CD14-positive monocyte (primary cell): ENCODE results near the gene MICU2. TPM values are rescaled to one million over a fixed set of nuclear protein-coding genes. Genes with fewer than 3 reads are reported as not detected.

ENCODE experiments used
- DNase-seq, 3 donors: peaks; one replicate each; pipeline ENCODE4 v3.0.0-alpha.2; 2011 to 2022
- H2AFZ ChIP-seq: 2 replicates; pipeline ENCODE4 v1.6.0; 2012; ENCODE audit warnings: mild to moderate bottlenecking, low read depth, low read length, inconsistent platforms; ENCODE audit not compliant: insufficient read depth, poor library complexity, severe bottlenecking
- H3K27ac ChIP-seq, 2 donors: 1 replicate in 1 of 2; 2 replicates in 1 of 2; pipeline ENCODE4 v1.5.1; 2012 to 2013; ENCODE audit warnings: low read length in 2 of 2, control low read depth in 1 of 2, inconsistent platforms in 1 of 2, low read depth in 1 of 2, mild to moderate bottlenecking in 1 of 2
- H3K27me3 ChIP-seq, 2 donors: one replicate each; pipeline versions ENCODE4 v1.6.0 to v1.6.1; 2011 to 2013; ENCODE audit warnings: low read length in 2 of 2; ENCODE audit not compliant: control insufficient read depth in 2 of 2, insufficient read depth in 2 of 2
- H3K36me3 ChIP-seq, 2 donors: replicated peaks in 1 of 2; 1 replicate in 1 of 2; 2 replicates in 1 of 2; pipeline versions ENCODE4 v1.5.1 to v1.6.1; 2012 to 2013; ENCODE audit warnings: low read length in 2 of 2, control low read depth in 1 of 2, inconsistent platforms in 1 of 2, mild to moderate bottlenecking in 1 of 2; ENCODE audit not compliant: insufficient read depth in 2 of 2, control insufficient read depth in 1 of 2
- H3K4me1 ChIP-seq, 2 donors: 1 replicate in 1 of 2; 2 replicates in 1 of 2; pipeline versions ENCODE4 v1.5.1 to v1.6.1; 2012 to 2013; ENCODE audit warnings: low read length in 2 of 2, control low read depth in 1 of 2, inconsistent platforms in 1 of 2, mild to moderate bottlenecking in 1 of 2, moderate library complexity in 1 of 2; ENCODE audit not compliant: insufficient read depth in 2 of 2, control insufficient read depth in 1 of 2
- H3K4me2 ChIP-seq: replicated peaks from 2 replicates; pipeline ENCODE3; 2012; ENCODE audit warnings: low read length, moderate library complexity, mild to moderate bottlenecking; ENCODE audit not compliant: poor library complexity, severe bottlenecking; ENCODE audit errors: extremely low read depth
- H3K4me3 ChIP-seq, 3 experiments: fragments of 200-600 bp in 1 of 3; sonication (generic) in 1 of 3; replicated peaks in 1 of 3; 1 replicate in 2 of 3; 2 replicates in 1 of 3; pipeline ENCODE4 v1.5.1; 2011 to 2013; ENCODE audit warnings: low read length in 3 of 3, mild to moderate bottlenecking in 3 of 3, control low read depth in 2 of 3, low read depth in 2 of 3, inconsistent platforms in 1 of 3, moderate library complexity in 1 of 3
- H3K79me2 ChIP-seq: 2 replicates; pipeline ENCODE4 v1.6.0; 2012; ENCODE audit warnings: mild to moderate bottlenecking, control low read depth, inconsistent platforms, low read length, moderate library complexity; ENCODE audit not compliant: insufficient read depth
- H3K9ac ChIP-seq: 2 replicates; pipeline ENCODE4 v1.6.0; 2017; ENCODE audit warnings: low read length, mild to moderate bottlenecking; ENCODE audit not compliant: insufficient read depth, poor library complexity, severe bottlenecking
- H3K9me3 ChIP-seq, 2 donors: replicated peaks in 1 of 2; 1 replicate in 1 of 2; 2 replicates in 1 of 2; pipeline versions ENCODE4 v1.5.1 to v1.6.1; 2012 to 2013; ENCODE audit warnings: low read length in 2 of 2, control low read depth in 1 of 2; ENCODE audit not compliant: control insufficient read depth in 1 of 2, insufficient read depth in 1 of 2
- H4K20me1 ChIP-seq: 2 replicates; pipeline ENCODE4 v1.6.0; 2012; ENCODE audit warnings: mild to moderate bottlenecking, low read length, control low read depth, moderate library complexity; ENCODE audit not compliant: insufficient read depth
- H3K27ac Mint-ChIP-seq, 7 donors: one replicate each; pipeline ENCODE4 v1.8.0; 2020; ENCODE audit warnings: mild to moderate bottlenecking in 7 of 7, mixed read lengths in 7 of 7, moderate library complexity in 6 of 7, inconsistent platforms in 2 of 7
- H3K27me3 Mint-ChIP-seq, 3 donors: one replicate each; pipeline ENCODE4 v1.8.0; 2021 to 2022; ENCODE audit warnings: low read depth in 3 of 3, mild to moderate bottlenecking in 3 of 3, mixed read lengths in 3 of 3, moderate library complexity in 3 of 3, inconsistent platforms in 1 of 3
- H3K36me3 Mint-ChIP-seq, 2 donors: one replicate each; pipeline ENCODE4 v1.8.0; 2020; ENCODE audit warnings: mixed read lengths in 2 of 2, inconsistent platforms in 1 of 2, mild to moderate bottlenecking in 1 of 2
- H3K4me1 Mint-ChIP-seq: one replicate; pipeline ENCODE4 v1.8.0; 2020; ENCODE audit warnings: mild to moderate bottlenecking, mixed read lengths
- H3K4me3 Mint-ChIP-seq, 2 donors: one replicate each; pipeline ENCODE4 v1.8.0; 2020; ENCODE audit warnings: mild to moderate bottlenecking in 2 of 2, mixed read lengths in 2 of 2, moderate library complexity in 1 of 2
- H3K9me3 Mint-ChIP-seq, 7 donors: one replicate each; pipeline ENCODE4 v1.8.0; 2020 to 2022; ENCODE audit warnings: mixed read lengths in 7 of 7, mild to moderate bottlenecking in 6 of 7, moderate library complexity in 6 of 7, inconsistent platforms in 2 of 7
- WGBS: methylation state at CpG from one replicate; pipeline ENCODE4 v1.1.5; 2013; ENCODE audit warnings: missing lambda C conversion rate; ENCODE audit not compliant: insufficient coverage; 5-methylcytosine and 5-hydroxymethylcytosine counted together
- intact Hi-C, 2 donors: fragments of 100-400 bp; cut with micrococcal nuclease; formaldehyde crosslinking; loops; one replicate each; pipeline versions ENCODE4 v1.15.0 to v1.15.1; 2023
- polyA plus RNA-seq, 3 donors: library from polyadenylated mRNA; depleted of rRNA in 1 of 3; unstranded in 2 of 3; stranded (reverse) in 1 of 3; fragments of 300-500 nt in 2 of 3; fragments of >200 nt in 1 of 3; fragmentation: Illumina TruSeq in 2 of 3; gene quantifications; 1 replicate in 2 of 3; 2 replicates in 1 of 3; pipeline ENCODE4 v1.2.3, GENCODE V29; 2012 to 2021
- TF ChIP-seq, protein P1 (sequence below): fragments of 200-600 bp; IDR thresholded peaks from one replicate; pipeline ENCODE4 v1.8.0; 2022; ENCODE audit warnings: antibody characterized with exemption, mild to moderate bottlenecking

The MICU2 gene
- polyA plus RNA-seq, 3 donors = 21.5 to 32.1 (median 26.8) TPM

DNA sequence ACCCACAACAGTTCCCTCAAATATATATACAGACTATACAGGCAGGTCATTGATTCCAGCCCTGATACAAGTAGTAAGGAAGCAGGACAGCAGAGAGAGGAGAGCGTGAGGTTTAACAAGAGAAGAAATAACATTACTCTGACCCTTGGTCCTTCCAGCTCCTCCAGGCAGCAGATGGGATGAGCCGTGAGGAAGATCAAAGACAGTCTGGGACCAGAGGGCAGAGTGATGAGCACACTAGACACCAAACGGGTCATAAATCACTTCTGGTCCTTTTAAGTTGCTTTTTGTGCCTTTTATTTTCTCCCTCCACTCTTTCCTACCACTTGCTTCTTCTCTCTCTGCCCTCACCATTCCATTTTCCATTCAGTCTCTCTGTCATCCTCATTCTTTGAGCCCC, 16.9 kb upstream of the MICU2 start:
- no peaks in the 10 kb centered on the region for H3K36me3 ChIP-seq
- no peaks in the 10 kb centered on the region for H3K36me3 Mint-ChIP-seq
- H3K27me3 Mint-ChIP-seq = peaks cover 3 to 9% (median 3%) of the 10 kb centered on the region in 3 donors
- WGBS = 63% methylated on average over 2 of the region's 3 CpGs
- peaks cover 0 to 3% of the 10 kb centered on the region in 2 donors for H3K4me1 ChIP-seq
- no peak overlapping the region for H3K27ac Mint-ChIP-seq
- no peak overlapping the region for H3K9ac ChIP-seq
- intact Hi-C loops = no loop called here
- TF ChIP-seq, protein P1, sequence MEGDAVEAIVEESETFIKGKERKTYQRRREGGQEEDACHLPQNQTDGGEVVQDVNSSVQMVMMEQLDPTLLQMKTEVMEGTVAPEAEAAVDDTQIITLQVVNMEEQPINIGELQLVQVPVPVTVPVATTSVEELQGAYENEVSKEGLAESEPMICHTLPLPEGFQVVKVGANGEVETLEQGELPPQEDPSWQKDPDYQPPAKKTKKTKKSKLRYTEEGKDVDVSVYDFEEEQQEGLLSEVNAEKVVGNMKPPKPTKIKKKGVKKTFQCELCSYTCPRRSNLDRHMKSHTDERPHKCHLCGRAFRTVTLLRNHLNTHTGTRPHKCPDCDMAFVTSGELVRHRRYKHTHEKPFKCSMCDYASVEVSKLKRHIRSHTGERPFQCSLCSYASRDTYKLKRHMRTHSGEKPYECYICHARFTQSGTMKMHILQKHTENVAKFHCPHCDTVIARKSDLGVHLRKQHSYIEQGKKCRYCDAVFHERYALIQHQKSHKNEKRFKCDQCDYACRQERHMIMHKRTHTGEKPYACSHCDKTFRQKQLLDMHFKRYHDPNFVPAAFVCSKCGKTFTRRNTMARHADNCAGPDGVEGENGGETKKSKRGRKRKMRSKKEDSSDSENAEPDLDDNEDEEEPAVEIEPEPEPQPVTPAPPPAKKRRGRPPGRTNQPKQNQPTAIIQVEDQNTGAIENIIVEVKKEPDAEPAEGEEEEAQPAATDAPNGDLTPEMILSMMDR = no peak
- H3K27me3 ChIP-seq = no peaks in the 10 kb centered on the region
- H3K4me1 Mint-ChIP-seq = peaks cover 2% of the 10 kb centered on the region
- H3K9me3 ChIP-seq = no peaks in the 10 kb centered on the region
- no peak for DNase-seq
- no peaks in the 10 kb centered on the region for H4K20me1 ChIP-seq
- no peak overlapping the region for H3K27ac ChIP-seq
- no peak overlapping the region for H2AFZ ChIP-seq
- H3K4me3 ChIP-seq = no peak overlapping the region
- H3K4me3 Mint-ChIP-seq = no peak overlapping the region
- peaks cover 0 to 3% (median 0%) of the 10 kb centered on the region in 7 donors for H3K9me3 Mint-ChIP-seq
- H3K79me2 ChIP-seq = no peaks in the 10 kb centered on the region
- no peak overlapping the region for H3K4me2 ChIP-seq

DNA sequence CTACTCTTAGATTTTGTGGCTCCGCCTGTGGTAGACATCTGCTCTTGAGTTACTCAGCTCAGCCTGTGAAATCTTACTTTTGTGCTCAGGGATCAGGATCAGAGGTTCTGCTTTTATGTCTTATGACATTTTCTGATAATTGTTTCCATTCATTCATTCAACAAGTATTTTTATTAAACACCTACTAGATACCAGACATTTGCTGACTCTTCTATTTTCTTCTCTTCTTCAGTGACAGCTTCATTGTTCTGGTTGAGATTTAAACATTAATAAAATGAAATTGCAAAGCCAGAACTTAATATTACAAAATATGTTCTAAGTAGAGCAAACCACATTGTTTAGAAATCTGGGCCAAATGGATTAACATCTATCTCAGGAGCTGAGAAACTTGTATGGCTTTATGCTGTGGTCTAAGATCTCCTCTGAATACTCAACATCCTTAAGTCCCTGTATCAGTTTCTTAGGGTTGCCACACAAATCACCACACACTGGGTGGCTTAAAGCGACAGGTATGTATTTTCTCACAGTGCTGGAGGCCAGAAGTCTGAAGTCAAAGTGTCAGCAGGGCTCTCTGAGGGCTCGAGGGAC, 15.8 kb upstream of the MICU2 start:
- H3K9me3 Mint-ChIP-seq = peaks cover 0 to 3% (median 0%) of the 10 kb centered on the region in 7 donors
- Histone ChIP-seq H3K27me3 (no peaks in the 10 kb centered on the region), H4K20me1 (no peaks in the 10 kb centered on the region), H3K4me2 (no peak overlapping the region), H3K36me3 (no peaks in the 10 kb centered on the region), H2AFZ (no peak overlapping the region), H3K9ac (no peak overlapping the region), H3K27ac (no peak overlapping the region), H3K4me1 (peaks cover 0 to 3% of the 10 kb centered on the region in 2 donors), H3K9me3 (no peaks in the 10 kb centered on the region), H3K79me2 (no peaks in the 10 kb centered on the region), H3K4me3 (no peak overlapping the region)
- H3K4me1 Mint-ChIP-seq = peaks cover 2% of the 10 kb centered on the region
- peaks cover 3 to 9% (median 3%) of the 10 kb centered on the region in 3 donors for H3K27me3 Mint-ChIP-seq
- intact Hi-C loops = no loop called here
- WGBS = 86% methylated on average over 2 of the region's 3 CpGs
- TF ChIP-seq, protein P1 = no peak
- no peak for DNase-seq
- no peaks in the 10 kb centered on the region for H3K36me3 Mint-ChIP-seq
- H3K4me3 Mint-ChIP-seq = no peak overlapping the region
- H3K27ac Mint-ChIP-seq = no peak overlapping the region
